SK-N-SH (cell line): Measurements from ENCODE around the gene GABRR2.

ENCODE experiments used
- CTCF ChIP-seq: fragments of 200-600 bp; sonication (generic); IDR thresholded peaks from 2 replicates; pipeline ENCODE4 v1.6.1; 2017; ENCODE audit warnings: antibody characterized with exemption, mild to moderate bottlenecking, moderate library complexity
- EZH2phosphoT487 ChIP-seq: fragments of 200-600 bp; sonication (generic); IDR thresholded peaks from 2 replicates; pipeline ENCODE4 v1.6.1; 2017; ENCODE audit warnings: low read depth, mixed run types, mild to moderate bottlenecking, antibody characterized with exemption, moderate library complexity, borderline replicate concordance
- IRF3 ChIP-seq: fragments of 150-350 bp; IDR thresholded peaks from 2 replicates; pipeline ENCODE4 v1.6.1; 2016; ENCODE audit warnings: mild to moderate bottlenecking, low read depth, low read length
- POLR2AphosphoS5 ChIP-seq: IDR thresholded peaks from 2 replicates; pipeline ENCODE4 v1.6.1; 2012; ENCODE audit warnings: low read depth, low read length
- SMC3 ChIP-seq: IDR thresholded peaks from 2 replicates; pipeline ENCODE4 v1.6.1; 2012; ENCODE audit warnings: low read depth, low read length, improper control_type of control experiment
- TAF1 ChIP-seq: IDR thresholded peaks from 2 replicates; pipeline ENCODE4 v1.6.1; 2012; ENCODE audit warnings: low read depth, mild to moderate bottlenecking, low read length, moderate library complexity, borderline replicate concordance
- YY1 ChIP-seq: IDR thresholded peaks from 2 replicates; pipeline ENCODE4 v1.4.0; 2012; ENCODE audit warnings: low read depth, mild to moderate bottlenecking

GRCh38 chr6:89313006-89313405, 2.1 kb downstream of the GABRR2 start:
- no peak for TF ChIP-seq CTCF
- no peak for TF ChIP-seq EZH2phosphoT487
- no peak for TF ChIP-seq TAF1
- no peak for TF ChIP-seq POLR2AphosphoS5
- TF ChIP-seq SMC3, result no peak
- TF ChIP-seq YY1, result no peak
- no peak for TF ChIP-seq IRF3
